Fibroblast of mammary gland (primary cell): Measurements from ENCODE around the gene FOXA2.

ENCODE experiments used
- DNase-seq: peaks from one replicate; pipeline ENCODE4 v3.0.0-alpha.2; 2010; ENCODE audit warnings: low read depth
- H3K4me3 ChIP-seq: 2 replicates; pipeline ENCODE4 v1.5.1; 2011; ENCODE audit warnings: low read depth, mild to moderate bottlenecking, low read length, moderate library complexity; ENCODE audit not compliant: control insufficient read depth
- TF ChIP-seq, protein P1 (sequence below): conservative IDR thresholded peaks from 2 replicates; pipeline ENCODE4 v1.5.1; 2011; ENCODE audit warnings: low read depth, low read length, inconsistent platforms; ENCODE audit not compliant: control insufficient read depth, insufficient read depth

The FOXA2 gene

DNA sequence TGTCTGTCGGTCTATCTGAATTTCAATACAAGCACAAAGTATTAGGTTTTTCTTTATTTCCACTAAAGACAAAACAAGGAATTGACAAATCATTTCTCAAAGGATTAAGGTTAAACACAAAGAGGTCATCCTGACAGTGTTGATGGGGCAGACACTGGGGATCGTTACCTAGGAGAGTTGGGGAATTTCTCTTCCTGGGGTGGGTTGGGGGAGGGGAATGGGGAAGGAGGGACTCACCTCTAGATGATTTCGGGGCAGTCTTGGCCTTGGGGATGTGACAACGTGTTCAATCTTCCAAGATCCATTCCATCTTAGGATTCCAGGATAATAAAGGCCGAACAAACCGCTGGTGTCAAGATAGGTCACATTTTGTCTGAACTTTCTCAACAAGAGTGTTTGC, 35.4 kb upstream of the FOXA2 start:
- H3K4me3 ChIP-seq, result no peak overlapping the region
- DNase-seq, result no peak
- TF ChIP-seq, protein P1, sequence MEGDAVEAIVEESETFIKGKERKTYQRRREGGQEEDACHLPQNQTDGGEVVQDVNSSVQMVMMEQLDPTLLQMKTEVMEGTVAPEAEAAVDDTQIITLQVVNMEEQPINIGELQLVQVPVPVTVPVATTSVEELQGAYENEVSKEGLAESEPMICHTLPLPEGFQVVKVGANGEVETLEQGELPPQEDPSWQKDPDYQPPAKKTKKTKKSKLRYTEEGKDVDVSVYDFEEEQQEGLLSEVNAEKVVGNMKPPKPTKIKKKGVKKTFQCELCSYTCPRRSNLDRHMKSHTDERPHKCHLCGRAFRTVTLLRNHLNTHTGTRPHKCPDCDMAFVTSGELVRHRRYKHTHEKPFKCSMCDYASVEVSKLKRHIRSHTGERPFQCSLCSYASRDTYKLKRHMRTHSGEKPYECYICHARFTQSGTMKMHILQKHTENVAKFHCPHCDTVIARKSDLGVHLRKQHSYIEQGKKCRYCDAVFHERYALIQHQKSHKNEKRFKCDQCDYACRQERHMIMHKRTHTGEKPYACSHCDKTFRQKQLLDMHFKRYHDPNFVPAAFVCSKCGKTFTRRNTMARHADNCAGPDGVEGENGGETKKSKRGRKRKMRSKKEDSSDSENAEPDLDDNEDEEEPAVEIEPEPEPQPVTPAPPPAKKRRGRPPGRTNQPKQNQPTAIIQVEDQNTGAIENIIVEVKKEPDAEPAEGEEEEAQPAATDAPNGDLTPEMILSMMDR, result no peak

DNA sequence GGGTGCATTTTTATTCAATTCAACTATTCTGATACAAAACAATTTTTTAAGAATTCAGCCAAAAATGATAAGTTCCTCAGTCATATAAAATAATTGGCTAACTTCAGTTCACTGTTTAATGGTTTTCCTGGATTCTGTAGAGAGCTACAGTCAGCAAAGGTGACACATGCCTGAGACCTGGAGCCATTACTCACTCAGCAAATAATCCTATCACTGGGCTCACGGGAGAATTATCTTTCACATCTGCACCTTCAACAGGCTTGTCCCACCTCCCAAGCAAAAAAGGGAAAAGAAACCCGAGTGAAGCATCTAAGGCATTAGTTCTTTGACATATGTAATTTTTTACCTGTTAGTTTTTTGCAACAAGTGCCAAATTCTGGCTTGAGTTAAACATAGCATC, 34.9 kb upstream of the FOXA2 start:
- no peak for DNase-seq
- TF ChIP-seq, protein P1, result no peak
- no peak overlapping the region for H3K4me3 ChIP-seq

DNA sequence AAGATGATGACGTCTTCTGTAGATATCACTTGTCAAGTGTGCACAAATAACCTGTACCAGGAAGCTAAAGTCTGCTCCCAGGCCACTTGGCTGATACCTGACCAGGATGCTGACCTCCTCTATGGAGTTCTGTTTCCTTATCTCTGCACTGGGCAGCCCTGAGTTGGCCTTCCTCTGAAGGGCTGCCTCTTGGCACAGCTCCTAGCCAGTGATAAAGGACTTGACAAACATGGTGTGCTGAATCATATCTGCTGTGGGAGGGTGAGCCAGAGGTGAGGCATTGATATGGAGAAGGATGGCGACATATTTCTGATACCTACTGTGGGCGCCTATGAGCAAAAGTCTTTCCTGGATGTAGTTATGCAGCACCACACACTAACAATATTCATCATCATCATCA, 32.8 kb upstream of the FOXA2 start:
- no peak for DNase-seq
- TF ChIP-seq, protein P1, result no peak
- no peak overlapping the region for H3K4me3 ChIP-seq

DNA sequence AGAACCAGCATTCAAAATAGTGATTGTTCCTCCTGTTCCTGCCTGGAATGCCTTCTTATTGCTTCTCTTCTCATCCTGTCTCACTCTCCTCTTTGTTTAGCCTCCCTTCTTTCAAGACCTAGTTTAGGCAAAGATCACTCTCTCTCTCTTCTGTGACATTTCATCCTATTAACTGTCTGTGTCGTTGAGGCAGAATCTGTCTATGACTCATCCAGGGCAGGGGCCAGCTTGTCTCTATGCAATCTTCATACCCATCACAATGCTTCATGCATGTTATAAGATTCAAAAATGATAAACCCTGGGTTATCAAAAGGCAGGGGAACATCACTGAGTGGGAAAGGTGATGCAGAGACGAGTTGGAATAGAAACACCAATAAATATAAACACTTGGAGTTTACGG, 32.2 kb upstream of the FOXA2 start:
- no peak overlapping the region for H3K4me3 ChIP-seq
- DNase-seq, result no peak
- TF ChIP-seq, protein P1, result no peak

DNA sequence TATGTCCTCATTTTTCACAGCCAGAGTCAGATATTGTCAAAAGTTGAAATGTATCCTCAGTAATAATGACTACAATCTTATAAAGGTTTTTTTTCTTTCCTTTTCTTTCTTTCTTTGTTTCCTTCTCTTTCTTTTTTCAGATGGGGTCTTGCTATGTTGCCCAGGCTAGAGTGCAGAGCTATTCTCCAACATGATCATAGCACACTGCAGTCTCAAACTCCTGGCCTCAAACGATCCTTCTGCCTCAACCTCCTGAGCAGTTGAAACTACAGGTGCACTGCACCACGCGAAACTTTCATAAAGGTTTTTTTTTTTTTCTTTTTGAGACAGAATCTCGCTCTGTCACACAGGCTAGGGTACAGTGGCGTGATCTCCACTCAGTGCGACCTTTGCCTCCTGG, 31.1 kb upstream of the FOXA2 start:
- DNase-seq, result no peak
- TF ChIP-seq, protein P1, result no peak

DNA sequence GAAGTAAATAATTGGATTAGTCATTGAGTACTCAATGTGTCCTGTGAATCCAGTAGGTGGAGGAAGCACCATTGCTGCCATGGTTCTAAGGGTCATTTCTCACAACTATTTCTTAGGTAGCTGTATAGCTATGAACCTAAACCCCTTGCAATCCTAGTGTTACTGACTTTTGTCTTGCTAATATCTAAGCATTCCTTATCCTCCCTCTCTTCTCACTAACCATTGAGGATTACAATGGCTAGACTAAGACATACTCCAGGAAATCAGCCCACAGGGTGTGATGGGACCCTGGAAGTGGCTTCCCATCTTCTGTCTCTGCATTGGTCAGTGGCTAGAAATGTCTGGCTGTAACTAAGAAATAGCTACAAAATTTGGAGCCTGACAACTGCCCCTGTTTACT, 27.3 kb upstream of the FOXA2 start:
- no peak overlapping the region for H3K4me3 ChIP-seq
- DNase-seq, result no peak
- TF ChIP-seq, protein P1, result no peak

More for the DNA sequence above, 31.1 kb upstream of the FOXA2 start:
- H3K4me3 ChIP-seq, result no peak overlapping the region

DNA sequence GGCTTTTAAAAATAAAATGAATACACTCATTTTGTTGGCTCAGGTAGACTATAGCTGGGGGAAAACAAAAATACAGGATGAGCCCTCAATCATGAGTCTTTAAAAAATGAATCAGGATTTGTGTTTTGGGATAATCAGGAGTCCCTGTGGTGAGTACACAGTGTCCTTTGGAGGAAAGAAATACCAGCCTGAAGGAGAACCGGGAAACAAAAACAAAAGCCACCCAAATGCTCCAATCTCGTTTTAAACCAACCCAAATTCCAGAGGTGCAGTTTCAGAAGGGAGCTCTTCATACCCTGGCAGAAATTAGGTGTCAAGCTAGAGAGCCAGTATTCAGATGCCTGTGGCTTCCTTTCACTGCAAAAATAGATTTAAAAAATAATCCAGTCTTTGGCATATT, 23.3 kb upstream of the FOXA2 start:
- DNase-seq, result no peak

More for the DNA sequence above, 23.3 kb upstream of the FOXA2 start:
- TF ChIP-seq, protein P1, result no peak
- no peak overlapping the region for H3K4me3 ChIP-seq
